HG03442 (cell line): ENCODE measurements around the gene SPATA31D1.
"Not testable (repeated sequence)": the region's sequence is repeated elsewhere in the genome, so short reads cannot be mapped to it uniquely, and the experiment has no call there.

Source experiments
- ATAC-seq: cut with Tn5 transposase; IDR thresholded peaks from one replicate; pipeline ENCODE4 v1.9.1; 2021; ENCODE audit warnings: mild to moderate bottlenecking, moderate library complexity; ENCODE audit not compliant: unreplicated experiment

SPATA31D1 gene

DNA sequence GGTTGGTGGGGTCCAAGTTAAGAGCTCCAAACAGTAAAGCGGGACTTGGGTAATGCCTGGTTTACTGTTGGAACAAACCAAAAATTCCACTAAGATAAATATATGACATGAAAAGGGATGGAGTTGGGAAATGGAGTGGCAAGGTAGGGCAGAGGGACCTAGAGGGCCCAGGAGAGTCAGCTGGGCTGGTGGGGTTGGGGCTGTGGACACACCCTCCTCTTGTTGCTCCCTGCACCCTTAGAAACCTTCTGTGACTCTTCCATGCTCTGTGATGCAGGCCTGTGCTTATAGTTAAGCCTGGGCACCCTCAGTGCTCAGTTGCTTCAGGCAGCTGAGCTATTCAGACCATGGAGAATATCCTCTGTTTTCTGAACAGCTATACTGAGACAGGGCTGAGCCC lies at the start of gene SPATA31D1:
SPATA31D1 (plus strand) TSS at position 301 of the 400 bp plus-strand sequence; CDS start at position 348, 47 bp downstream.
- not testable (repeated sequence) for ATAC-seq

- not testable (repeated sequence) for ATAC-seq
Measured at GRCh38 chr9:81943393-81943792, 45.2 kb upstream of the SPATA31D1 start, which contains the start of gene SPATA31D3. TSS of gene SPATA31D3 (plus strand) at chr9:81943500. CDS start at chr9:81943586, 86 bp downstream.

- ATAC-seq = not testable (repeated sequence)
Measured at GRCh38 chr9:81948650-81949049, 39.9 kb upstream of the SPATA31D1 start.

GRCh38 chr9:81953096-81953495 lies 35.5 kb upstream of the SPATA31D1 start:
- no peak for ATAC-seq

DNA sequence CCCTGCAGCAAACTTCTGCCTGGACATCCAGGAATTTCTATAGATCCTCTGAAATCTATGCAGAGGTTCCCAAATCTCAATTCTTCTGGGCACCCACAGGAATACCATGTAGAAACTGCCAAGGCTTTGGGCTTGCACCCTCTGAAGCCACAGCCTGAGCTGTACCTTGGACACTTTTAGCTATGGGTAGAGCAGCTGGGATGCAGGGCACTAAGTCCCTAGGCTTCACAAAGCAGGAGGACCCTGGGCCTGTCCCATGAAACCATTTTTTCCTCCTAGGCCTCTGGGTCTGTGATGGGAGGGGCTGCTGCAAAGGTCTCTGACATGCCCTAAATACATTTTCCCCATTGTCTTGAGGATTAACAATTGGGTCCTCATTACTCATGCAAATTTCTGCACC lies 32.9 kb upstream of the SPATA31D1 start:
- ATAC-seq = no peak

- ATAC-seq = no peak
Measured at GRCh38 chr9:81964218-81965171, 24.1 kb upstream of the SPATA31D1 start.

- ATAC-seq = no peak
Measured at GRCh38 chr9:81968026-81968425, 20.5 kb upstream of the SPATA31D1 start.

GRCh38 chr9:81969971-81970370 lies 18.6 kb upstream of the SPATA31D1 start:
- no peak for ATAC-seq

DNA sequence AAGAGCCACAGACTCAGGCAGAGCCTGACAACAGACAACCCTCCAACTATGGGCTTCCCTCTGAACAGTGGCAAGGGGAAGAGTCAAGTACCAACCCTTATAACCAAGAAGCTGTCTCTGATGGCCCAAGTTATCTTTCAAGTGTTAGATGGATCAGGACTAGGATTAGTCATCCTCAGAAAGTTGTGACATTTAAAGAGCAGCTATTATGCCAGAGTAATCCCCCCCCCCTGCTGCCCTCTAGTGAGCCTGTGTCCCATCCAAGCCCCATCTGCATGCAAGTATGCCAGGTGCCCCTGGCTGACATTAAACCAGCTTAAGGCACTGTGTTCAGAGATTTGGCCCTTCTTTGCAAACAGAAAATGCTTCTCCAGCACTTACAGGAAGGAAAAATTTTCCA lies 16.8 kb upstream of the SPATA31D1 start:
- no peak for ATAC-seq

DNA sequence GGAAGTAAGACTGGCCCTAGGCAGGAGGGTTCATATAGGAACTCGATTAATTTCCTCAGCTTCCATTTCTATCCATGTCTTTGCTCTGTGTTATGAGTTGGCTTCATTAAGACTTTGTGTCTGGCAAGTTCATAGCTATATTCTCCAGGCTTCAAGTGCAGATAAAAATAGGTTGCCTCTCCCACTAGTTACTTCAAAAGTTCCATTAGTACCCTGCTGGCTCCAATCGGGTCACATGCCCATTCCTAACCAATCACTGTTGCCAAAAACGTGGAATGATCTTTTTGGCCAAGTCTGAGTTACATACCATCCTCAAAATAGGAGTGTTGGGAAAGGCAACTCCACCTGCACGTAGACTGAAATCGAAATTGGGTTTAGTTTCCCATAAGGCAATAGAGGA lies 13.8 kb upstream of the SPATA31D1 start:
- ATAC-seq = no peak

DNA sequence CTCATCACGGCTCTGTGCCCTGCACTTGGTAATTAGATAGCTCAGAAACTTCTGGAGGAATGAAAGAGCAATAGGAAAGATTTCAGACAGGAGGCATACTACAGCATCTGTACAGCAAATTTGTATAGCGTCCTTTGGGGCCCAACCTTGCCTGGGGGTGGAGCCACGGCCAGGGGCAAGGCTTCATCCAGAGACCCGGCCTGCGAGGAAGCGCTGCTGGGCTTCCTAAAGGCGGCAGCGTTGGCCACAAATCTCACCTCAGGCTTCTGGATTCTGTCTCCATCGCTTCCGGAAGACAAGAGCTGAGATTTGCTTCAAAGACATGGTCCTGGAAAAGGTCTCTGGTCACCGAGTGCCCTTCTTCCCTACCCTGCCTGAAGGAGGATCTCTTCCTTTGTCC lies 12.2 kb upstream of the SPATA31D1 start:
- ATAC-seq = no peak

GRCh38 chr9:81979196-81979595 lies 9.4 kb upstream of the SPATA31D1 start:
- peak; percentile 91 for ATAC-seq

GRCh38 chr9:81980568-81980967 lies 8.0 kb upstream of the SPATA31D1 start:
- no peak for ATAC-seq

GRCh38 chr9:81981883-81982282 lies 6.7 kb upstream of the SPATA31D1 start:
- no peak for ATAC-seq

- no peak for ATAC-seq
Measured at GRCh38 chr9:81984928-81985327, 3.6 kb upstream of the SPATA31D1 start.

- ATAC-seq = no peak
Measured at GRCh38 chr9:81986051-81986450, 2.5 kb upstream of the SPATA31D1 start.

DNA sequence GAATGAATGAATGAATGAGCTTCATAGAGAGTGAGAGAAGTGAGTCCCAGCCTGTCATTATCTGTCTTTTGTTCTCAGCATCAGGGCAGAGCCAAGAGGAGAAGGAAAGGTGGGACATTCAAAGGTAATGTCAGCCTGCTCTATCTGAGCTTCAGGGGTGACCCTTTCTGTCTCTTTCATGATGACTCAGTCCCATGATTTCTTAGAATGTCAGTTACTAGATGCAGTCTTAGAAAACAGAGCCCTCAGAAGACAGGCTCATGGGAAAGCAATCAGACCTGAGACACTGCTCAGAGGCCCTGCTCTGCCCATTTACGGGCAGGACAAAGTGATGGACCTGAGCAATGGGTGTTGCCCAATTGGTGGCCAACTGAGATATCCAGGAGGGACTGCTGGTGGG lies 1.1 kb downstream of the SPATA31D1 start:
- no peak for ATAC-seq

GRCh38 chr9:81993656-81994055 lies 5.1 kb downstream of the SPATA31D1 start:
- no peak for ATAC-seq

- no peak for ATAC-seq
Measured at GRCh38 chr9:81999806-82000205, 11.2 kb downstream of the SPATA31D1 start.

DNA sequence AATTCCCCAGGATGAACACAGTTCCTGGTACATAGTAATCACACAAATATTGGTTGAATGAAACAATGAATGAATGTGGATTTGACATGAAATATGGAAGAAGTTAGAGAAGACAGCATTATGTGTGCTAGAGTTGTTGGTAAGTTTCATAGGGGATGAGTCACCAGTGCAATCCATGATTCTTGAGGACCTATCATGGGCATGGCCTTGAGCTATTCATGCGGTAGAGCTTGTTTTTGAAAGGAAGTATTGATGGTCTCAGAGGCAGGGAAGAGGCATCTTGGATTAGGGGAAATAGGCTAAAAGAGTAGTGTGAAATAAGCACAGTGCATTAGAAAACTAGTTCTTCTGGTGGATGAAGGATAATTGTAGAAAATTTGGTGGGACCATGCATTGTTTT lies 22.1 kb downstream of the SPATA31D1 start:
- ATAC-seq = no peak

DNA sequence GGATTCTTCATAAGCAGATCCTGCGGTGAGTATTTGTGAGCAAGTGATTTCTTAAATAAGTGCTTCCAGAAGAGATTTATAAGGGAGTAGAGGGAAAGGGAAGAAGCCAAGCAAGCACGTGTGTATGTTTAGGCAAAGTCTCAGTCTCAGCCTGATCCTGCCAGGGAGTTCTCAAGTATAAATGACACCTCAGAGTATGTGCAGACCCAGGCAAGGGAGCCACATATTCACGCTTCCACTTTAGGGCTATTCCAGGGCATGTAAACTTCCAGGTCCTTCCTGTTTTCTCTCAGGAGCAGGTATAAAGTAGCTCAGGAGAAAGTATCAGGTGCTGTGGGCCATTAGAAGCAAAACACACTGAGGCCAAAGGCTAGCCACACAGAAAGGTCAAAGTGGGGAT lies 22.6 kb downstream of the SPATA31D1 start:
- ATAC-seq = no peak

DNA sequence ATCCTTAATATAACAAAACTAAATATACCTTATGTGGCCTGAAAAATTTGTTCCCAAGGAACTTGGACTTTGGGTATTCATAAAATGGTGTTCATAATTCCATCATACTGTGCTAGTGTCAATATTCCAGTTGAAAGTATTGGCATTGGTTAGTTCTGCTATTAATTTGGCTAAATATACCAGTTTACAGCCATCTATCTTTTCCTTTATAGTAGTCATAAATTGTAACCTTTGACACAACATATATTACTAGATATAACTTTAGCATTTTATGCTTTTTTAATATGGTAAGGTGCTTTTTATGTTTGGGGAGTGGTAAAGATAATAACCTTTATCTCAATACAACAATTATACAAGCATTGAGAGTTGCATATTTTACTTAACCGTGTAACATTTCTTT lies 23.7 kb downstream of the SPATA31D1 start:
- no peak for ATAC-seq
